ENCODE results near the gene ALG12.

The ALG12 gene

DNA sequence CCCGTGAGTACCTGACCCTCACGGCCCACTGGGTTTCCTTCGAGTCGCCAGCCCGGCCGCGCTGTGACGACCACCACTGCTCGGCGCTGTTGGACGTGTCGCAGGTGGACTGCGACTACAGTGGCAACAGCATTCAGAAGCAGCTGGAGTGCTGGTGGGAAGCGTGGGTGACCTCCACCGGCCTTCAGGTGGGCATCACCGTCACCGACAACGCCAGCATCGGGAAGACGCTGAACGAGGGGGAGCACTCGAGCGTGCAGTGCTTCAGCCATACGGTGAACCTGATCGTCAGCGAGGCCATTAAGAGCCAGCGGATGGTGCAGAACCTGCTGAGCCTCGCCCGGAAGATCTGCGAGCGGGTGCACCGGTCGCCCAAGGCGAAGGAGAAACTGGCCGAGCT is 32.4 kb downstream of the ALG12 start:
- Histone ChIP-seq H3K4me3 (ENCODE audit: low read depth, low read length, poor library complexity, severe bottlenecking) (no peak overlapping the region), H3K9me2 (ENCODE audit: low read depth, low read length) (no peaks in the 10 kb centered on the region), H3K27me3 (ENCODE audit: insufficient read depth, low read length) (no peaks in the 10 kb centered on the region), H3F3A (ENCODE audit: insufficient read depth, low read length) (no peaks in the 10 kb centered on the region), H3K79me2 (ENCODE audit: insufficient read depth, low read length) (peaks cover 12% of the 10 kb centered on the region), H3K4me2 (ENCODE audit: low read length) (no peak overlapping the region), H3K27ac (ENCODE audit: low read depth, low read length, poor library complexity, severe bottlenecking) (no peak overlapping the region), H3K36me3 (ENCODE audit: insufficient read depth, low read length) (peaks cover 94% of the 10 kb centered on the region), H3K9ac (ENCODE audit: low read length) (no peak overlapping the region), H3K4me1 (ENCODE audit: insufficient read depth, low read length, severe bottlenecking) (no peaks in the 10 kb centered on the region), H3K9me3 (ENCODE audit: low read length) (peaks cover 7% of the 10 kb centered on the region; the same call in 1 of the 2 replicates), H4K20me1 (ENCODE audit: insufficient read depth, low read length) (no peaks in the 10 kb centered on the region), H2AFZ (ENCODE audit: low read length) (no peak overlapping the region)
- TF ChIP-seq EZH2 (IDR thresholded peaks at IDR 0.05; ENCODE audit: borderline replicate concordance, low read length): no peak
- TF ChIP-seq, protein P1, sequence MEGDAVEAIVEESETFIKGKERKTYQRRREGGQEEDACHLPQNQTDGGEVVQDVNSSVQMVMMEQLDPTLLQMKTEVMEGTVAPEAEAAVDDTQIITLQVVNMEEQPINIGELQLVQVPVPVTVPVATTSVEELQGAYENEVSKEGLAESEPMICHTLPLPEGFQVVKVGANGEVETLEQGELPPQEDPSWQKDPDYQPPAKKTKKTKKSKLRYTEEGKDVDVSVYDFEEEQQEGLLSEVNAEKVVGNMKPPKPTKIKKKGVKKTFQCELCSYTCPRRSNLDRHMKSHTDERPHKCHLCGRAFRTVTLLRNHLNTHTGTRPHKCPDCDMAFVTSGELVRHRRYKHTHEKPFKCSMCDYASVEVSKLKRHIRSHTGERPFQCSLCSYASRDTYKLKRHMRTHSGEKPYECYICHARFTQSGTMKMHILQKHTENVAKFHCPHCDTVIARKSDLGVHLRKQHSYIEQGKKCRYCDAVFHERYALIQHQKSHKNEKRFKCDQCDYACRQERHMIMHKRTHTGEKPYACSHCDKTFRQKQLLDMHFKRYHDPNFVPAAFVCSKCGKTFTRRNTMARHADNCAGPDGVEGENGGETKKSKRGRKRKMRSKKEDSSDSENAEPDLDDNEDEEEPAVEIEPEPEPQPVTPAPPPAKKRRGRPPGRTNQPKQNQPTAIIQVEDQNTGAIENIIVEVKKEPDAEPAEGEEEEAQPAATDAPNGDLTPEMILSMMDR (IDR thresholded peaks at IDR 0.05; ENCODE audit: low read length): no peak

DNA sequence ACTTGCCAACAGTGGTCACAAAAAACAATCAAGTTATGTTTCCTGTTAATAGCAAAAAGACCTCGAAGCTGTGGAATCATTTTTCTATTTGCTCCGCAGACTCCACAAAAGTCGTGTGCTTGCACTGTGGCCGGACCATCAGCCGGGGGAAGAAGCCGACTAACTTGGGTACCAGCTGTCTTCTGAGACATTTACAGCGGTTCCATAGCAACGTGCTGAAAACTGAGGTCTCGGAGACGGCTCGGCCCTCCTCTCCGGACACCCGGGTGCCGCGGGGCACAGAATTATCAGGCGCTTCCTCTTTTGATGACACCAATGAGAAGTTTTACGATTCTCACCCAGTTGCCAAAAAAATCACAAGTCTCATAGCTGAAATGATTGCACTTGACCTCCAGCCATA is 33.0 kb downstream of the ALG12 start:
- H3K79me2 ChIP-seq (ENCODE audit: insufficient read depth, low read length): peaks cover 17% of the 10 kb centered on the region

DNA sequence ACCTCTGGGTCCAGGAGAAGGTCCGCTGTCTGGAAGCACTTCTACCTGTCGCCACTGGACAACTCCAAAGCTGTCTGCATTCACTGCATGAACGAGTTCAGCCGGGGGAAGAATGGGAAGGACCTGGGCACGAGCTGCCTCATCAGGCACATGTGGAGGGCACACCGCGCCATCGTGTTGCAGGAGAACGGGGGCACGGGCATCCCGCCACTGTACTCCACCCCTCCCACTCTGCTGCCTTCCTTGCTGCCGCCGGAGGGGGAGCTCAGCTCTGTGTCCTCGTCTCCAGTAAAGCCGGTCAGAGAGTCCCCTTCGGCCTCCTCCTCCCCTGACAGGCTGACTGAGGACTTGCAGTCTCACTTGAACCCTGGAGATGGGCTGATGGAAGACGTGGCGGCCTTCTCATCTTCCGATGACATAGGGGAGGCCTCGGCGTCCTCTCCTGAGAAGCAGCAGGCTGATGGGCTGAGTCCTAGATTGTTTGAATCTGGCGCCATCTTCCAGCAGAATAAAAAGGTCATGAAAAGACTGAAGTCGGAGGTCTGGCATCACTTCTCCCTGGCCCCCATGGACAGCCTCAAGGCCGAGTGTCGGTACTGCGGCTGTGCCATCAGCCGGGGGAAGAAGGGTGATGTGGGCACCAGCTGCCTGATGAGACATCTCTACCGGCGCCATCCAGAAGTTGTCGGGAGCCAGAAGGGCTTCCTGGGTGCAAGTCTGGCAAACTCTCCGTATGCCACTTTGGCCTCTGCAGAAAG is 33.6 kb downstream of the ALG12 start:
- Histone ChIP-seq H3K9ac (ENCODE audit: low read length) (no peak overlapping the region), H4K20me1 (ENCODE audit: insufficient read depth, low read length) (no peaks in the 10 kb centered on the region), H3K27ac (ENCODE audit: low read depth, low read length, poor library complexity, severe bottlenecking) (no peak overlapping the region), H2AFZ (ENCODE audit: low read length) (no peak overlapping the region), H3K4me3 (ENCODE audit: low read depth, low read length, poor library complexity, severe bottlenecking) (no peak overlapping the region), H3F3A (ENCODE audit: insufficient read depth, low read length) (no peaks in the 10 kb centered on the region), H3K79me2 (ENCODE audit: insufficient read depth, low read length) (peaks cover 17% of the 10 kb centered on the region), H3K36me3 (ENCODE audit: insufficient read depth, low read length) (peaks cover 82% of the 10 kb centered on the region), H3K4me2 (ENCODE audit: low read length) (no peak overlapping the region), H3K4me1 (ENCODE audit: insufficient read depth, low read length, severe bottlenecking) (peaks cover 9% of the 10 kb centered on the region), H3K9me3 (ENCODE audit: low read length) (peaks cover 7% of the 10 kb centered on the region; the same call in 1 of the 2 replicates), H3K9me2 (ENCODE audit: low read depth, low read length) (no peaks in the 10 kb centered on the region), H3K27me3 (ENCODE audit: insufficient read depth, low read length) (no peaks in the 10 kb centered on the region)
- TF ChIP-seq, protein P1 (IDR thresholded peaks at IDR 0.05; ENCODE audit: low read length): no peak
- TF ChIP-seq EZH2 (IDR thresholded peaks at IDR 0.05; ENCODE audit: borderline replicate concordance, low read length): no peak

More for the DNA sequence above, 33.0 kb downstream of the ALG12 start:
- H3F3A ChIP-seq (ENCODE audit: insufficient read depth, low read length): no peaks in the 10 kb centered on the region
- no peaks in the 10 kb centered on the region for H3K27me3 ChIP-seq (ENCODE audit: insufficient read depth, low read length)
- no peak overlapping the region for H3K9ac ChIP-seq (ENCODE audit: low read length)
- TF ChIP-seq EZH2 (IDR thresholded peaks at IDR 0.05; ENCODE audit: borderline replicate concordance, low read length): no peak
- TF ChIP-seq, protein P1 (IDR thresholded peaks at IDR 0.05; ENCODE audit: low read length): no peak
- no peak overlapping the region for H3K27ac ChIP-seq (ENCODE audit: low read depth, low read length, poor library complexity, severe bottlenecking)
- no peak overlapping the region for H2AFZ ChIP-seq (ENCODE audit: low read length)
- H3K36me3 ChIP-seq (ENCODE audit: insufficient read depth, low read length): peaks cover 88% of the 10 kb centered on the region
- peaks cover 4% of the 10 kb centered on the region for H3K4me1 ChIP-seq (ENCODE audit: insufficient read depth, low read length, severe bottlenecking)
- H3K9me3 ChIP-seq (ENCODE audit: low read length): peaks cover 7% of the 10 kb centered on the region; the same call in 1 of the 2 replicates
- H4K20me1 ChIP-seq (ENCODE audit: insufficient read depth, low read length): no peaks in the 10 kb centered on the region
- no peaks in the 10 kb centered on the region for H3K9me2 ChIP-seq (ENCODE audit: low read depth, low read length)
- no peak overlapping the region for H3K4me2 ChIP-seq (ENCODE audit: low read length)
- H3K4me3 ChIP-seq (ENCODE audit: low read depth, low read length, poor library complexity, severe bottlenecking): no peak overlapping the region
